NK-92 (cell line): ENCODE data around the gene KLK11.

Experiments used
- DNase-seq: peaks from one replicate; lab custom pipeline; 2025; ENCODE audit not compliant: unreplicated experiment; lab: John Stamatoyannopoulos, UW

The KLK11 gene

GRCh38 chr19:51029718-51030117 is 3.3 kb upstream of the KLK11 start:
- no peak for DNase-seq

- DNase-seq: no peak
Measured at GRCh38 chr19:51027873-51028272, 1.5 kb upstream of the KLK11 start.

- DNase-seq: no peak
Measured at GRCh38 chr19:51027126-51027806, 850 bp upstream of the KLK11 start.

DNA sequence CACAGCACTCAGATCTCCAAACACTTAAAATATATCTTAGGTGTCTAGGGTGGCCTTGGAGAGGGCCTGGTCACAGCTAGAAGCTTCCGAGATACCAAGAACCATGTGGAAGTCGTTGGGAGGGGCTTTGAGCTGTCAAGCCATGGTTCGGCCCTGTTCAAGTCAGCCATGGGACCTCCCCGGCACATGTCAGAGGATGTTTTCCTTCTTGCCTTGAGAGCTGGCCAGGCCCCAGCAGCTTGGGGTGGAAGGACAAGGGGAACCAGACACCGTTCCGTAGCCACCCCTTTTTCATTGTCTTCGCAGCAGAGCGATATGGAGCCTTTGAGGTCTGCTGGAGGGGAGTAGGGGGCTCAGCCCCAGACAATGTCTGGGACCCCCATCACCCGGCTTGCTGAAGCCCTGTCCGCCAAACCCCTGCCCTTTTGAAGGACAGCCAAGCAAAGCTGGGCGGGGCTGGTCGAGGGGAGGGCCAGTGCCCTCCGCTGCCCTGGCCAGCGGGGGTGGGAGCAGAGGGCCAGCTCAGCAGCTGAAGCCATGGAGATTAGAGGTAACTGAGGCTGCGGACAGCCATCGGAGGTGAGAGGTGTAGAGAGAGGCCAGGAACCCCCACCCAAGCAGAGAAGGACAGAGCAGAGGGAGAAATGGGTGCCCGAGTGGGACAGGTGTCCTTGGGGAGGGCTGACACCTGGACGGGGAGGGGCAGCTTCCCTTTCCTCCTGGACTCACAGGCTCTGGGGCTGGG is 435 bp downstream of the KLK11 start:
- no peak for DNase-seq

- no peak for DNase-seq
Measured at GRCh38 chr19:51025401-51025800, 1.0 kb downstream of the KLK11 start.

DNA sequence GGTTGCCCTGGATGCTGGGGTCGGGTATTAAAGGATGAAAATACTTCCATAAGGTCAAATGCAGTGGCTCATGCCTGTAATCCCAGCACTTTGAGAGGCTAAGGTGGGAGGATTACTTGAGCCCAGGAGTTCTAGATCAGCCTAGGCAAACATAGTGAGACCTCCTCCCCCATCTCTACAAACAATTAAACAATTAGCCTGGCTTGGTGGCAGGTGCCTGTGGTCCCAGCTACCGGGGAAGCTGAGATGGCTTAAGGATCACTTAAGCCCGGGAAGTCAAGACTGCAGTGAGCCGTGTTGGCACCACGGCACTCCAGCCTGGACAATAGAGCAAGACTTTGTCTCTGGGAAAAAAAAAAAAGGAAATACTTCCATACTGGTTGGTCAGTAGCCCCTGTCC is 1.5 kb downstream of the KLK11 start:
- no peak for DNase-seq

DNA sequence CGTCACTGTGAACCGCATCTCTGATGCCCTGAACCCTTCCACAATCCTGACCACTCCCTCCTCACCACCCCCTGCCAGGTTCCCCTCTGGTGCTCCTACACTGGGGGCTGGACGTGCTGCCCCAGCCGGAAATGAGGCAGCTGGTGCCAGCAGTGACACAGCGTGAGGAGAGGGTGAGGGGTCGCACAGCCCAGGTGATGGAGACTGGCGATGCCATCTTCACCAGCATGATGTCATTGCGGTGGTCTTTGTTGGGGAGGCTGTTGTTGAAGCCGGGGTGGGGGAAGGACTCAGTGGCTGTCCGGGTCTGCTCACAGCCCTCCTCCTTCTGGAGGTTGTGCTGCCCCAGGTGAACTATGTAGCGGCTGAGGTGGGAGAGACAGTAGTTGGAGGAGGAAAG is 2.5 kb downstream of the KLK11 start:
- no peak for DNase-seq

DNA sequence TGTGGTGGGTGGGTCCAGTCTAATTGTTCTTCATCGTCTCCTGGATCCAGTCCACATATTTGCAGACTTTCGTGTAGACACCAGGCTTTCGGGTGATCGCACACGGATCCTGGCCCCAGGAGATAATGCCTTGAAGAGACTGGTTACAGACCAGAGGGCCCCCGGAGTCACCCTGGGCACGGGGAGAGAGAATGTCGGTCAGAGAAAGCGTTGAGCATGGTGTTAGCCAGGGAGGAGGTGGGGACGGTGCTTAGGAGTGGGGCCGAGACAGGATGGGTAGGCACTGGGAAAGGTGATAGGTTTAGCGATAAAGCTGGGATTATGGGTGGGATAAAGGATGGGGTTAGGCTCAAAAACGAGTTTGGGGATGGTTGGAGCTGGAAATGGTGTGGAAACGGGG is 3.9 kb downstream of the KLK11 start:
- no peak for DNase-seq

- no peak for DNase-seq
Measured at GRCh38 chr19:51020988-51021651, 5.3 kb downstream of the KLK11 start.

- no peak for DNase-seq
Measured at GRCh38 chr19:51019544-51019925, 6.9 kb downstream of the KLK11 start, which contains the start of gene KLK10. Gene KLK10 (minus strand): TSS chr19:51019709. CDS start chr19:51019130, 579 bp downstream.

DNA sequence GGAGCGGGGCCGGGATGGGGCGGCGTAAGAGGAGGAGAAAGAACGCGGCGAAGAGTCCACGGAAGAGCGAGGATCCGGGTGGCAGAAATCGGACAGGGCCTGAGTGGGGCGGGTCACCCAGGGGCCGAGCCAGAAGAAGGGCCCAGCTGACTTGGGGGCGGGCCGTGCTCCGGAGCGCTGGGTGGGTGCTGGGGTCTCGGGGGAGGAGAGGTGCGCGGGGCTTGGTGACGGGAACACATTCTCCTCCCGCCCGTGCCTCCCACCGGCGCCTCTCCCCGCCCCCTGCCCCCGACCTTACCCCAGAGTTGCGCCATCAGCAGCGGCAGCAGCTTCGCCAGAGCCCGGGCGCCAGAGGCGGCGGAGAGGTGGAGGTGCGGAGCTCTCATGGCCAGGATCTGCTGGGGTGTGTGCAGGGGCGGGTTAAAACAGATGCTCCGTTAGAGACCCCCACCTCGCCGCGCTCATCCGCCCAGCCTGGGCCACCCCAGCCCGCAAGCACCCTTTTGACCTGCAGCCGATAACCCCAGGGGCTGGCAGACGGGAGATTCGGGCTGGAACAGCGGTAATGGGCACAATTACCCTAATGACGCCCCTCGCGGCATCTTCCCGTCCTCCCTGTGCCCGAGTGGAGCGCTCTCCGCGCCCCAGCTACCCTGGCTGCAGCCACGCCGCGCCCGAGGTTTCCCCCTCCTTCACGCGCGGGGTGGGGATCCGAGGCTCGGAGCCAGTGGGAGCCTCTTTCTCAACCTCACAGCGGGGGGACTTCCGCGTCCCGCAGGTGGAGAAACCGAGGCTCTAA is 7.5 kb downstream of the KLK11 start:
- no peak for DNase-seq

- DNase-seq: no peak
Measured at GRCh38 chr19:51016798-51017683, 9.4 kb downstream of the KLK11 start.

GRCh38 chr19:51015691-51016267 is 10.6 kb downstream of the KLK11 start:
- no peak for DNase-seq

GRCh38 chr19:51014242-51014641 is 12.2 kb downstream of the KLK11 start:
- no peak for DNase-seq

DNA sequence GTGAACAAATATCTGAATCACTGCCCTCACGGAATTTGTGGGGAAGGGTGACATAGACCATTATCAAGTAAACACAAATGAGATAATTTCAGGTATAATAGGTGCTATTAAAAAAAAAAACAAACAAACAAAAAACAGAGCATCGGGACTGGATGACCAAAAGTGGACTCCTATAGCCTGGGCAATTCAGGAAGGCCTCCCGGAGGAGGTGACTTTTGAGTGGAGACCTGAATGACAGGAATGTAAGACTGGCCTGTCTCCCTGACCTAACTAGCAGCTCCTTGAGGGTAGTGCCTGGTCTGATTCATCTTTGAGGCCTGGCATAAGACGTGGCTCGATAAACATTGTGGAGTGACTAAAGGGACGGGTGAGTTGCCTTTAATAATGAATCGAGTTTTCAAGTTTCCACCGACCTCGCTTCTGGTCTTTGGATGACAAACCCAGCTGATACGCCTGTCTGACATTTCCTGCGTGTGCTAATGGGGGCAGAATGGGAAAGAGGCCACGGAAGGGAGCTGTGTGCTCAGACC is 13.7 kb downstream of the KLK11 start:
- DNase-seq: no peak

- no peak for DNase-seq
Measured at GRCh38 chr19:51010066-51010795, 16.2 kb downstream of the KLK11 start.

DNA sequence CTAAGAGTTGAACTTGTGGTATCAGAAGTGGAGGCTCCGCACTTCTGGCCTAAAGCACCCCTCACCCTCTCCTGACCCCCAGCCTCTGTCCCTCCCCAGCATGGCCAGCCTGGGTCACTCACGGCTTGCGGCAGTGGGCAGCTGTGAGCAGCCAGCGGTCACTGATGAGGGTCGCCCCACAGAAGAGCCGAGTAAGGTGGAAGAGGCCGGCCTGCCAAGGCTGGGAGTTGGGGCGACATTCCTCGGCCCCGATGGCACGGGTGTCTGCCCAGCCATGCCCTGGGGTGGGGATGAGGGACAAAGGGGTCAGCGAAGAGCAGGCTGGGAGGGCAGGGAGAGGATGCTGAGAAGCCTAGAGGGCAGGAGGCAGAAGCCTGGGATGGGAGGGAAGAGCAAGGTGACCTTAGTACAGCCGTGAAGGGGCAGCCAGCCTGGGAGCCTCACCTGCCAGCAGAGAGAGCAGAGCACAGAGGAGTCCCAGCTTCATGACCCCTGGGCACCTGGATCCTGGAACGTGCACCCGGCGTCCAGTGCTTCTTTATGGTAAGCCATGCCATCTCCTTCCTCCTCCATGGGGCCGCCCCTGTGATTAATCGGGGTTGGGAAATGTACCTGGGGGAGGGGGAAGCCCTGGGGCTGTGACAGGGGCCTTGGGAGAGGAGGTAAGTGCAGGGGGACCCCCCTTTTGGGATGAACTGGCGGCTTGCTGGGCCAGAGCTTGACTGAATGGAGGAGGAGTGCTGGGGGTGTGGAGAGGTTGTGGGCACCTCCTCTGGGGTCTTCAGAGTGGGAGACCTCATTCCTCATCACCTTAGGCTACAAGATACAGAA is 17.1 kb downstream of the KLK11 start:
- no peak for DNase-seq

DNA sequence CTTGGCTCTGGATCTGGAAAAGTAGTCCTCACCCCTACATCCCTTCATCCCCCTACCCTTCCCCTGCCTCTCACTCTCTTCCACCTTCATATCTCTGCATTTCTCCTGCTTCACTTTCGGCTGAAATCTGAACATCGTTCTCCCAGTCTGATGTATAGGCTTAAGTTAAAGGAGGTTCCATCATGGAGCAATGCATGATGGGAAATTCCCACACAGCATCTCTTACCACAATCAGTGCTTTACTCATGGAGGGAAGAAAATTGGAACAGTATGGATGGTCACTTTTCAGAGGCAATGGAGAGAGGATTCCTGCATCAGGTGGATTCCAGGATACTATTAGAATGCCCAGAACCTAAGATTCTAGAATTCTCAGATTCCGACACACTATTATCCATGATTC is 18.9 kb downstream of the KLK11 start:
- DNase-seq: no peak
